Activated T-cell treated with anti-CD3 and anti-CD28 coated beads, Interleukin-2, amount 50 U/mL, for 1 hour (primary cell): Measurements from ENCODE around the gene ACAD9.
"Not testable (repeated sequence)": the region's sequence is repeated elsewhere in the genome, so short reads cannot be mapped to it uniquely, and the experiment has no call there.

Experiments
- DNase-seq: peaks from one replicate; pipeline ENCODE4 v3.0.0-alpha.2; 2020

Gene ACAD9

DNA sequence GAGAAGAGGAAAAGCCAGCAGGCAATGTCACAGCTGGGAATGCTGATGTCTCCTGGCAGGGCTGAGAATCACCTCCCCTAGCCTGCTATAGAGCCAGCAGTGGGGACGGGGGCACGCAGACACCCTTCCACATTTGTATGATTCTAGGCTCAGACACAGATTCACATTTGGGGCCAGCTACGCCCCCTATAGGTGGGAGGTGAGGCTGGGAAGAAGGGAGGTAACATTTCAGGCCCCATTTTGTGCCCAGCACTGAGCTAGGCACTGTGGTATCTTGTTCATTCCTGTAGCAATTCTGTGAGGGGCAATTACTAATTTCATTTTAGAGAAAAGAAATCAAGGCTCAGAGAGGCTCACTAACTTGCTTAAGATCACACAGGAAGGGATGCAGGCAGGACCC, 15.9 kb upstream of the ACAD9 start:
- DNase-seq: no peak

DNA sequence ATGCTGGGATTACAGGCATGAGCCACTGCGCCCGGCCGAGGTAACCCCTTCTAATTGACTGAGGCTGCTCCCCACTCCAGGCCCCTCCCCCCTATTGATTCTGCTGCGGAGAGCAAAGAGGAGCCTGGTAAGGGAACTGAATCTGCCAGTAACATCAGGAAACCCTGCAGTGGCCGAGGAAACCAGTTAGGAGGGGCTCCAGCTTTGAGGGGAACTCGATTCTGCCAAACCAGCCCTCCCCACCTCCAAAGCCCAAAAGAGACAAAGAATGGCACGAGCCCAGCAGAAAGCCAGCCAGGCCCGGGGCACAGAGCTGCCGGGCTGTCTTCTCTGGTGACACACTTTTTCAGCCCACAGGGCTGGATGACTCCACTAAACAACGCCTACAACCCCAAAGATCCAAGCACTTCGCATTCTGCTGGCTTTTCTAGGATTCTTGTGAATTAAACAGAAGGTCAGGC, 15.0 kb upstream of the ACAD9 start:
- no peak for DNase-seq

DNA sequence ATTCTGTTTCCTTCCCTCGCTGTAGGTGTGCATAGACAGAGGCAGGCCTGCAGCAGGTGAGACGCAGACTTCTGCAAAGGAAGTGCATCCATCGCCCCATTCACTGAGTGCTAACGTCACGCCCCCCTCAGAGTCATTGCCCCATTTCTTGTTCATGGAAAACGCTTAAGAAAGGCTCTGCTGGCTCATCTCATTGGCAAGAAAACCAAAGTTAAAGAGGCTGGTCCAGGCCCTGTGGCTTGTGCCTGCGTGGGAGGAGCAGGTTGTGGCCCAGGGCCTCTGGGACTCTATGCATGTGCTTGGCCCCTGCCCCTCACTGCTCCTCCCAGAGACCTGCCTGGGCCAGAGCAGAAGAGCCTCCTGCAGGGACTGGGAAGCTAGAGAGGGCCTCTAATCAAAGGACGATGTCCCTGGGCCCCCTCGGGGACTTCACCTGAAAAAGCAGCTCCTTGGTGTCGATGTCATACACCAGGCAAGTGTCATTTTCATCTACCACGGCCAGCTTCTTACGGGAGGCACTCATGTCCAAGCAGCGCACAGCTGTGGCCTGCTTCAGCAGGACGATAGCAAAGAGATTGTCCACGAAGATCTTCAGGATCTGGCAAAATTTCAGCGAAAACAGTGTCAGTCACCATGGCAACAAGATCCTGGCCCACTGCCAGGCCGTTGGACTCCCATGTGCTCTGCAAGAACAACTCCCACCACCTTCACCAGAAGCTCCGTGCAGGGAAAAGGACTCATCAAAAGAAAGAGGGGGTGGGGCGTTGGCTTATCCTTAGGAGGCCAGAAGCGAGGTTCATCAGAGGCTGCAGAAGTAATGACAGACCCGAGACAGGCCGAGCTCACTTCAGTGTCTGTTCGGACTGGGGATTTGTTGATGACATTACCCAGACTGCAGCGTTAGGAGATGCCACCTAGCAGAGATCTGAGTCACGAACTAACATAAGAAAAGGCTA, 14.3 kb upstream of the ACAD9 start:
- not testable (repeated sequence) for DNase-seq

DNA sequence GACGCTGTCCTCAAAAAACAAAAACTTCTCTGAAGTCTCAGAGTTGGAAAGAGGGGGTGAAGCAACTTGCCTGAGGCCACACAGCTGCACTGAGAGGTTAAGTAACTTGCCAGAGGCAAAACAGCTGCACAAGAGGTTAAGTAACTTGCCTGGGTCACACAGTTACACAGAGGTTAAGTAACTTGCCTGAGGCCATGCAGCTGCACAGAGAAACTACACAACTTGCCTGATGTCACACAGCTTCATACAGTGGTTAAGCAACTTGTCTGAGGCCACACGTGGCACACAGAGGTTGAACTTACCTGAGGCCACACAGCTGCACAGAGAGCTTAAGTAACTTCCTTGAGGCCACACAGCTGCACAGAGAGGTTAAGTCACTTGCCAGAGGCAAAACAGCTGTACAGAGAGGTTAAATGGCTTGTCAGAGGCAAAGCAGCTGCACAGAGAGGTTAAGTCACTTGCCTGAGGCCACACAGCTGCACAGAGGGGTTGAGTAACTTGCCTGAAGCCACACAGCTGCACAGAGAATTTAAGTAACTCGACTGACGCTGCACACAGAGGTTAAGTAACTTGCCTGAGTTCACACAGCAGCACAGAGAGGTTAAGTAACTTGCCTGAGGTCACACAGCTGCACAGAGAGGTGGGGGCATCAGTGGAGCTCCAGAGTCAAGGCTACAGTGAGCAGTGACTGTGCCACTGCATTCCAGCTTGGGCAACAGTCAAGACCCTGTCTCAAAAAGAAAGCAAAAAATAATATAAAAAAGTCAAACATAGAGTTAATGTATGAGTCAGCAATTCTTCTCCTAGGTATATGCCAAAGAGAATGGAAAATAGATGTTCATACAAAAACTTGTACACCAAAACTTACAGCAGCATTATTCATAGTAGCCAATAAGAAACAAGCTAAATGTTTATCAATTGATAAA, 12.0 kb upstream of the ACAD9 start:
- no peak for DNase-seq

DNA sequence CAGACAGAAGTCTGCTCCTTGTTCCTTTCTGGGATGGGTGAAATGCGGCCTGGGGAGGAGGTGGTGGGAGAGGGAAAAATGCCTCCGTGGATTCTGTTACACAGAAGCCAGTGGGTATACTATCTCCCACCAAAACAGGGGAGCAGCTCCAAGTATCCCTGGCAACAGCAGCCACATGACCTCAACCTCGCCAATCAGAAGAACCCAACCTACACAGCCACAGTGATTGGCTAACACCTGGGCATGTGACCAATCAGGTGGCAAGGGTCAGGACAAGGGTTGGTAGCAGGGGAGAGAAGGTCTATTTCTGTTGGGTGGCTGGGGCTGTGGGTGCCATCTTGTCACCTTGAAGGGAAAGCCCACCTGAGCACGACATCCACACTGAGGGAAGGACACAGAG, 9.1 kb upstream of the ACAD9 start:
- no peak for DNase-seq

DNA sequence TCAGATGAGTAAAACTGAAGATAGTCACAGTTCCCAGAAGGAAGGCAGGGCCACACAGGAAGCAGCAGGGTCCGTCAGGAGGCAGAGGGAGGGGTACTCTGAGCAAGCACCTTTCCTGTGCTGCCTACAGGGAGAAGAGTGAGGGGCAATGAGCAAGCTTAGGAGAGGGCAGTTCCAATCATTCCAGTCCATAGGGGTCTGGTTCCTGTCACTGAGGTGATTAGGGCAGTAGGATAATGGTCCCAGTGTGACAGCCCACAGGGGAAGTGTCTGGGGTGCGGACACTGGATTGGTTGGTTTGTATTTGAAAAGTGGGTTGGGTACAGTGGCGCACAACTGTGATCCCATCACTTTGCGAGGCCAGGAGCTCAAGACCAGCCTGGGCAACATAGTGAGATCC, 7.1 kb upstream of the ACAD9 start:
- no peak for DNase-seq

DNA sequence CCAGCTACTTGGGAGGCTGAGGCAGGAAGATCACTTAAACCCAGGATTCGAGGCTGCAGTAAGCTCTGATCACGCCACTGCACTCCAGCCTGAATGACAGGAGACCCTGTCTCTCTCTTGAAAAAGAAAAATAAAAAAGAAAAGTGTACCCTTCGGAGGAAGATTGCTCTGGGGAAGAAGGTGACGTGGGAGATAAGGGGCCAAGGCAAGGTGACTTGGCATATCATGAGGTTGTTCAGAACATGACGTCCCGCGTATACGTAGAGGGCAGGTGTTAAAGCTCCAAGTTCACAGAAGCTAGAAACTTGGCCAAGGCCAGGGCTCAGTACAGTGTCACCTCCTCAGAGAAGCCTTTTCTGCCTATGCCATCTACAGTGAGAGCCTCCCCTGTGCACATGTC, 6.7 kb upstream of the ACAD9 start:
- DNase-seq: no peak

DNA sequence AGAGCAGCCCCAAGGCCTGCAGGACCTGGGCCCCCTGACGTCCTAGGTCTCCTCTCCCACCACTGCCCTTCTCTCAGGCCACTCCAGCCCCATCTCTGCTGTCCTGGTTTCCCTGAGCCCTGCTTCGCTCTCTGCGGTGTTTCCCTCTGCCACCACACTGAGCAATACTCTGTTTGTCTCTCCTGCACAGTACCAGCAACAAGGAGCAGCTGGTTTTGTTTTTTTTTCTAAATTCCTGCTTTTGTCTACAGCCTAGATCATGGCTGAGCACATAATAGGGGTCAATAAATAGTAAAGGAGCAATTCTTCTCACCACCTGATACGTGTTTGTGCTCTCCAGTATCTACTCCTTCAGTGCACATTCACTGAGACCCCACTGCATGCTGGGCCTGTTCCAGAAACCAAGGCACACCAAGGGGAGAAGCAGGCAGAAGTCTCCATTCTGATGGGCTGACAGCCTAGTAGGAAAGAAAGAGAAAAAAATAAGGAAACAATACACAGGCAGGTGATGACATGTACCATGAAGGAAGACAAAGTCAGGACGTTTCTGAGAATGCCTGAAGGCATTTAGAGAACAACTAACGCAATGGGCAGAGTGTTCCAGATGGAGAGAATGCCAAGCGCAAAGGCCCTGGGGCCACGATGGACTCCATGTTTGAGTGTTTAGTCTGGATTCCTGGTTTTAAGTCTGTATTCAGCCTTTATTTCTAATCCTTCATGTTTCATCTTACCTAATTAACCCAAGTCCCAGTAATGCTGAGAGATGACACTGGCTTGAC, 6.0 kb upstream of the ACAD9 start:
- DNase-seq: no peak

DNA sequence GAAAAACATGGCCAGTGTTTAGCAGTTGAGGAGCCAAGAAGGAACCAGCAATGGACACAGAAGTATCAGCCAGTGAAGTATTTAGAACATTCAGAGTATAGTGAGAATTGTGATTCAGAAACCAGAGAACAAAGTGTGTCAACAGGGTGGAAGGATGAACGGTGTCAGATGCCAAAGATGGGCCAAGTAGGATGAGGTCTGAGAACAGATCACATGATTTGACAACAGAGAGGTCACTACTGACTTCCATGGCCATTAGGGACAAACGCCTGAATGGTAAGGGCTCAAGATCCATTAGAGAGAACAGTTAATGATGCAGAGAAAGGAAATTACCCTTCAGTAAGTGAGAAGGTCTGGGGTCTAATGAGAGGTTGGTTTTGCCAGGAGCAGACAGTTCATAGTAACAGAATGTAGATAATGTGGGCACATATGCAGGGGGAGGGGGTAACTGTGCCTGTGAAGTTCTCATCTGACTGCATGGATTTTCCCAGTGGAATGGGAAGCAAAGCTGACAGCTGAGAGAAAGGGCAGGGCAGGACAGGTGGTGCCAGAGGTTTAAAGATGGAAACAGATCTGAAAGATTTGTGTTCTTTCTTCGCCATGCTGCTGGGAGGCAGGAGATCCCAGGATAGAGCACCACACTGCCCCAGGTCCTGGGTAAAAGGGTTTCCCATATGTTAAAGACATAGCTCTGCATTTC, 4.8 kb upstream of the ACAD9 start:
- no peak for DNase-seq

DNA sequence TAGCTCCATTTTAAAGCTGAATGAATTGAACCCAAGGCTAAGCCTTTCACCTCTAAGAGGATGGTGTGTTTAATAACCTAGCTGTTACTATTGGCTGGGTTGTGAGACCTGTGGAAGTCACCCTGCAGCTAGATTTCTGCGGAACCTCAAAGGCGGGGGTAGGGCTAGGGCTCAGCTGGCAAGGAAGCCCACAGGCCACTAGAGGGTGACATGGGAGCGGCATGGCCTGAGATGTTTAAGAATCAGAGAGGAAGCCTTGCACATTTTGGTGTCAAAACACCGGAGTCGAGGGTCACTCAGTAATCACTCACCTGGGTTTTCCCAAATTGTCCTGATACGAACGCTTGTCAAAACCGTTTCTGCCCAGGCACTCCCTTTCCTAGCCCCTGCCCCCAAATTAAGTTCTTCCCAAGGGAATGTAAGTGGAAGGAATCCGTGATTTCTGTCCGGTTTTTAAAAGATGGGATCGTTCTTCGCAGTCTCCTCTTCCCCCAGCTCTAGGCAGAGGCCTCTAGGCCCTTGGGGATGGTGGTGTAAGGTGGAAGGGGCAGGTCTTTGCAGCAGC, 3.8 kb upstream of the ACAD9 start:
- peak; percentile 65 for DNase-seq

DNA sequence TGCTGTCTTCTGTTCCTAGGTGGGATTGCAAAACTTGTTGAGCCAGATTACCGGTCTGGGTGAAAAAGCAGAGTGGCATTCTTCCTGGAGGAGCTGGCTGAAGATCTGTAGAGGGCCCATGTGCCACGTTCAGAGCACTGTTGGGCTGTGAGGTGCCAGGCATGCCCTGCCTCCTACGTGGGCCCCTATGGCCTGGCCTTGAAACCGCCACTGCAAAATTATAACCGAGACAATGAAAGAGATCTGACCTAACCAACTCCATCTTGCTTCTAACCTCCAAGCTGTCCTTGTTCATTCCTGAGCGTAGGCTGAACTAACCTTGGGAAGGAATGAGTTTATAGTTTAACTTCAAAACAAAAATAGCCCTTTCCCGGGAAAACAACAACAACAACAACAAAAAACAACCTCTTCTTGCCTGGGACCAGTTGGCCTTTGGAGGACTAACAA, 1.4 kb upstream of the ACAD9 start:
- no peak for DNase-seq

DNA sequence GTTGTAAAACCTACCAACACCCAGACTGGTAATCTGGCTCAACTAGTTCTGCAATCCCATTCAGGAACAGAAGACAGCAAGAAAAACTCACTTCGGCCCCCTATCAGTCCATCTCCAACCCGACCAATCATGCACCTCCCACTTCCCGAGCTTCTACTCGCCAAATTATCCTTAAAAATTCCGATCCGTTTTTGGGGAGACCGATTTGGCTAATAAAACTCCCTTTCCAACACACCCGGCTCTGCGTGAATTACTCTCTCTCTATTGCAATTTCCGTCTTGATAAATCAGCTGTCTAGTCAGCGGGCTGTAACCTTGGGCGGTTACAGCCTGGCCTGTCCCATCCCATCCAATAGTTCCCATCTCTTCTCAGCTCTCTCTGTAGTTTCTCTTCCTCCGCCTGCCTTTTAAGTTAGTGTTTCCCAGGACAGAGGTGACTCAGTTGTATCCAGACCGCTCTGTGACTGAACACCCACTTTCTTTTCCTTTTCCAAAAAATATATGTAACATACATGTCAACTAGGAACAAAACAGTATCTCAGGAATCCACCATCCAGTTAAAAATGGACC, 780 bp upstream of the ACAD9 start:
- no peak for DNase-seq

DNA sequence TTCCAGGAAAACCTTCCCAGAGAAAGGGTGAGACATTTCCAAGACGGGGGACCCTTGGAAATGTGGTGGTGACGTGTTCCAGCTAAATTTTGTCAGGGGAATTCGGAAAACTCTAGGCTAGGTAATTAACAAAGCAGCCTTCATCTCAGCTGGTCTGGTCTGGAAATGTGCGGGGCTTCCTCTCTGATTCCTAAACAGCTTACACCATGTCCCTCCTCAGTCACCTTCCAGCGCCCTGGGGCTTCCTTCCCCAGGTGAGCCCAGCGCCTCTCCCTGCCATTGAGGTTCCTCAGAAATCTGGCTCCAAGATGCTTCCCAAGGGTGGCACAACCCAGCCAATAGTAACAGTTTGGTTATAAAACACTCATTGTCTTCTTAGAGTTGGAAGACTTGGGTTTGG, 571 bp downstream of the ACAD9 start:
- peak; percentile 25 for DNase-seq

DNA sequence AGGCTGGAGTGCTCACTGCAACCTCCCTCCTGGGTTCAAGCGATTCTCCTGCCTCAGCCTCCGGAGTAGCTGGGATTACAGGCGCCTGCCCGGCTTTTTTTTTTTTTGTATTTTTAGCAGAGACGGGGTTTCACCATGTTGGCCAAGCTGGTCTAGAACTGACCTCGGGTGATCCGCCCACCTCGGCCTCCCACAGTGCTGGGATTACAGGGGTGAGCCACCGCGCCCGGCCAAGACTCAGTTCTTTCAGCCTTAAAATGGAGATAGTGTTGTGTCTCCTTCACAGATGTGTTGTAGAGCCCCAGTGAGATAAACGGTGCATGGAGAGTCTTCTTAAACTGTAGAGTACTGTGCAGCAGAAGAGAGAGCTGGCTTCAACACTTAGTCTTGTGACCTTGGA, 1.0 kb downstream of the ACAD9 start:
- not testable (repeated sequence) for DNase-seq

DNA sequence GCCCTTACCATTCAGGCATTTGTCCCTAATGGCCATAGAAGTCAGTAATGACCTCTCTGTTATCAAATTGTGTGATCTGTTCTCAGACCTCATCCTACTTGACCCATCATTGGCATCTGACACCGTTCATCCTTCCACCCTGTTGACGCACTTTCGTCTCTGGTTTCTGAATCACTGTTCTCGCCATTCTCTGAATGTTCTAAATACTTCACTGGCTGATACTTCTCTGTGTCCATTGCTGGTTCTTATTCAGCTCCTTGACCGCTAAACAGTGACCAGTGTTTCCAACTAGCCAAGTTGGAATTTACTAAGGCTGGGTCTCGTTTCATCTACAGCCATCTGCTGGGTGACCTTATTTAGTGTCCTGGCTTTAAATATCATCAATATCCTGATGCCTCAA, 2.2 kb downstream of the ACAD9 start:
- DNase-seq: no peak

DNA sequence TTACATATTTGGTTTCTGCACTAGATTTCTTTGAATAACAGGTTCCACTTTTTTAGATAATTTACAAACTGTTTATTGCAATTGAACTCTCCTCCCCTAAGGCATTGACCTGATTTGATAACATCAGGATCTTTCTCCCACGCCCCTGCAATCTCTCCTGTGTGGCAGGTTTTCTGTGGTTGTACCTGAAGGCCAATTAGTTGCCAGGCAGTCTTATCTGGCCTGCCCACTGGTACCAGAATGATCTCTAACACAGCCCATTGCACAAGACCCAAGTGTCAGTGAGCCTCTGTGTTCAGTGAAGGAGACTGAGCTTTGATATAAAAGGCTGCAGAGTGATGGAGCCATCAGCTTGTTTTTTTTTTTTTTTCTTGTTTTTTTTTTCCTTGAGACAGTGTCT, 3.3 kb downstream of the ACAD9 start:
- no peak for DNase-seq

DNA sequence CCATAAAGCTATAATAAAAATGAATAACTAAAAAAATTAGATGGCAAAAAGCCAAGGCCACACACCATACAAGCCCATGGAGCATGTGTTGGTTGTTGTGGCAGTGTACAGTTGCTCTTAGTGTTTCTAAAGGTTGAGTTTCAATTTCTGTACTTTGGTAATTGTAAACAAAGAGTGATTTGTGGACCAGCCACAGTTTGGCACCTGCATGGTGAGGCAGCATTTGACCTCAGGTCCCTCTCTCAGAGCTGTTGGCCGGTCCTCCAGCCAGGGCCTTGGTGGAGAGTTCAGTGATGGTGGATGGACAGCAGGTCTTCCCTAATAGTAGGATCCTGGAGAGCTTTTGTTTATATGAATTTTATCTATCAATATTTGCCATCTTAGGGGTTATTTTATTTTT, 5.6 kb downstream of the ACAD9 start:
- no peak for DNase-seq

DNA sequence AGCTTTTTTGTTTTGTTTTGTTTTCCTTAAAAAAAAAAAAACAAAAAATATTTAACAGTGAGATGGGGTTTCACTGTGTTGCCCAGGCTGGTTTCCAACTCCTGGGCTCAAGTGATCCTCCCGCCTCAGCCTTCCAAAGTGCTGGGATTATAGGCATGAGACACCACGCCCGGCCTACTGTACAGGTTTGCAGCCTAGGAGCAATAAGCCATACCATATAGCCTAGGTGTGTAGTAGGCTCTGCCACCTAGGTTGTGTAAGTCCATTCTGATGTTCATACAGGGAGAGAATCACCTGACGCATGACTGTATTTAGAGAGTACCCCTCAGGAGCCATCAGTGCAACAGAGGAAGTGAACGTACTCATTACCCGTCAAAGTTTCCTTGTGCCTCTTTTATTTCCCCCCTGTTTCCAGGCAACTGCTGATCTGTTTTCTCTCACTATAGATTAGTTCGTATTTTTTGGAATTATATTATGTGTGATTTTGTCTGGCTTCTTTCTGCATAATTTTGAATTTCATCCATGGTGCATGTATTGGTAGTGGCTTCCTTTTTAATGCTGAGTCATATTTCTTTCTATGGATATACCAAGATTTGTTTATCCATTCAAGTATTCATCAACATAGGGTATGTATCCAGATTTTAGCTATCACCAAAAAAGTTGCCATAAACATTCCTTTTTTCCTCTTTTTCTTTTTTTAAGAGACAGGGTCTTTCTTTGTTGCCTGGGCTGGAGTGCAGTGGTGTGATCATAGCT, 9.9 kb downstream of the ACAD9 start:
- DNase-seq: no peak

DNA sequence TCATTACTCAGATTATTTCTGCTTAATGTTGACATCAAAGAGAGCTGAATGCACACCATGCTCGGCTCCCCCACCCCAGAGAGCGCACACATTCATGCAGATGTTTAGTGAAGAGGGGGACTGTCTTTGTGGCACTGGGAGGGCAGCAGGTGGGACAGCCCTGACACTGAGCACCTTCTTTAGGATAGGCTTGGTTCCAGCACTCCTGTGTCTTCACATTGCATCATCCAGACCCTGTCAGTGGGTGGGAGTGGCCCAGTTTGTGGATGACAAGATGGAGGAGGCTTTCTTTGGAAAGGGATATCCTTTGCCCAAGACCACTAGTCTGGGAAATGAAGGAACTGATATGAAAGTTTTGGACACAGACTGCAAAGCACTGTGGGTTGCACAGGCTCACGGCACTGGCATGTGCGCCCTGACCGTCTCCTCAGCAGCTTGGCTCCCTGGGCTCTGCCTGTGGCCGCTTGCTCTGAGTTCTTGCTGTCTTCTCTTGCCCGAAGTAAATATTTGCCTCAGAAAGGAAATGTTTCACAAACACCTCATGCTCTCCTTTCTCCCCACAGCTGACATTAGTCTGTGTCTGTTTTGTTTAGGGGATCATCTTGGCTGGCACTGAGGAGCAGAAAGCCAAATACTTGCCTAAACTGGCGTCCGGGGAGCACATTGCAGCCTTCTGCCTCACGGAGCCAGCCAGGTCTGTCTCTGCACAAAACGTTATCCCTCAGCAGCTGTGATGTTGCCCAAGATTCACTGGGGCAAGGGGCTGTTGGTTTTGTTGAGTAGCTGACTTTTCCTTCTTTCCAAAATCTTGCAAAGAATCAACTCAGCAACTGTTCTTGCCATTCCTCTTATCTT, 16.6 kb downstream of the ACAD9 start:
- DNase-seq: no peak

DNA sequence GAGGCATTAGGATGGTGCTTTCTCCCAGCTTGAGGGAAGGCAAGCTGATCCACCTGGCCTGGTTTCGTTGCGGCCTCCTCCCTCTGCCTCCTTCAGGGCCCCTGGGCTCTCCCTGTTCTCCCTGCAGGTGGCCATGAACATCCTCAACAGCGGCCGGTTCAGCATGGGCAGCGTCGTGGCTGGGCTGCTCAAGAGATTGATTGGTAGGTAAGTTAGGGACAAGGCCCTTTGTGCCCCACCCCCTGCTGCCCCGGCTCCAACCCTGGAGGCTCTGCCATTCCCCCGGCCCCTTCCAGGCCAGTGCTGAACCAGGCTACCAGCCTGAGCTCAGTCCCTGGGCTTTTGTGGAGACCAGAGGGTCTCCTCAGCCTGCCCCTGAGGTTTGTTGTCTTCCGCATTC, 23.0 kb downstream of the ACAD9 start:
- no peak for DNase-seq
